Measurements from ENCODE around the gene HSPA9.

HSPA9 gene

DNA sequence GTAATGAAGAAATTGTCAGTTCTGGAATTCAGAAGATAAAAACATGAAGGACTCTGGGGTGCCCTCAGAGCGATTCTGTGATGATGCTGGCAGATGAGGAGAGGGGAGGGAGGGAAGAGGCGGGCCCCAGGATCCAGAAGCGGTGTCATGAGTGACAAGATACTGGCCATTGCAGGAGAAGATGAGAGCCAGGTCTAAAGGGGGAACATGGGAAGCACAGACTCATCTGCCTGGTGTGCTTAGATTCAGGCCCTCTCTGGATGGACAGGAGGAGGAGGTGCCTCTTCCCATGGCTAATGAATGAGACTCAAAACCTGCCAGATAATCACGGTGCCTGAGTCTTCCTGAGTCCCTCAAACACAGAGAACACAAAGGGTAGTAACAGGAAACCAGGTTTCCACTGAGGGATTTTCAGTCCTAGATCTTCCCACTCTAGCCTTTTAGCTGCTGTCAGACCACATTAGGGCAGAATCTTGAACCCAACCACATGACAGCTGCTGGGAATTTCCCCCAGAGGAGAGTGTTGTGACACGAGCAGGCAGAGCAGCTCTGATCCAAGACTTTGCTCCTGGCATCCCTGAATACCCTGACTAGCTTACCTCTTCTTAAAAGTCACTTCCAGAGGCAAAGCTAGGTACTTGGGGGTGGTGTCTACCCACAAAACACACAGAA, 28.2 kb upstream of the HSPA9 start:
- in situ Hi-C loops (cut with MboI; ENCODE audit: low pct_unique_long_range_greater_than_20kb, low sequenced_read_pairs, unreplicated experiment) = no loop called here
- TF ChIP-seq, protein P1, sequence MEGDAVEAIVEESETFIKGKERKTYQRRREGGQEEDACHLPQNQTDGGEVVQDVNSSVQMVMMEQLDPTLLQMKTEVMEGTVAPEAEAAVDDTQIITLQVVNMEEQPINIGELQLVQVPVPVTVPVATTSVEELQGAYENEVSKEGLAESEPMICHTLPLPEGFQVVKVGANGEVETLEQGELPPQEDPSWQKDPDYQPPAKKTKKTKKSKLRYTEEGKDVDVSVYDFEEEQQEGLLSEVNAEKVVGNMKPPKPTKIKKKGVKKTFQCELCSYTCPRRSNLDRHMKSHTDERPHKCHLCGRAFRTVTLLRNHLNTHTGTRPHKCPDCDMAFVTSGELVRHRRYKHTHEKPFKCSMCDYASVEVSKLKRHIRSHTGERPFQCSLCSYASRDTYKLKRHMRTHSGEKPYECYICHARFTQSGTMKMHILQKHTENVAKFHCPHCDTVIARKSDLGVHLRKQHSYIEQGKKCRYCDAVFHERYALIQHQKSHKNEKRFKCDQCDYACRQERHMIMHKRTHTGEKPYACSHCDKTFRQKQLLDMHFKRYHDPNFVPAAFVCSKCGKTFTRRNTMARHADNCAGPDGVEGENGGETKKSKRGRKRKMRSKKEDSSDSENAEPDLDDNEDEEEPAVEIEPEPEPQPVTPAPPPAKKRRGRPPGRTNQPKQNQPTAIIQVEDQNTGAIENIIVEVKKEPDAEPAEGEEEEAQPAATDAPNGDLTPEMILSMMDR (IDR thresholded peaks at IDR 0.05; ENCODE audit: extremely low read depth, insufficient read depth, missing control alignments) = no peak
- peak; percentile 27 for DNase-seq (ENCODE audit: low spot score)

DNA sequence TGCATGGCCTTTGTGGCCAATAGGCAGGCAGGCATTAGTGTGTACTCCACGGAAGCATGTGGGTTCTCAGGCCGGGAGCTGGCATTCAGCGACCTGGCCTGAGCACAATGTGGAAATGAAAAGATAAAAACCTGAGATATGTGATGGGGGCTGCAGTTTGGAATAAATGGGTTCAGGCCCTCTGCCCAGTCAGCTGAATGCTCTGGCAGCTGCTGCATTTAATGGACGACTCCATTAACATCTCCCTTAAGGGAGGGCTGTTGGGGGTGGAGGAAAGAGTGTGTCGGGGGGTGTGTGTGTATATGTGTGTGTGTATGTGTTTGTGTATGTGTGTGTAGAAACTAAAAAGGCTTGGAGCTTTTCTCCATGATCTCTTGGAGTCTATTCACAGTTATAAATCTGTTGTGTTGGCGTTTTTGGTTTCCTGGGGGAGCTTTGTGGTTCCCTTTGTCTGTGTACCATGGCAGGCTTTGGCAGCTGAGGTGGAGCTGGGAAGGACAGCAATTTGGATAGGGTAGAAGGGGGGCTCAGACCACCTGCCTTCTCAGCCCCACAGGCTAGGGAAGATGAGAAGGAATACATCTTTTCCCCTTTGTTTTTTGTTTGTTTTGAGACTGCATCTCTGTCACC, 27.3 kb upstream of the HSPA9 start:
- no peak for DNase-seq (ENCODE audit: low spot score)
- TF ChIP-seq, protein P1 (IDR thresholded peaks at IDR 0.05; ENCODE audit: extremely low read depth, insufficient read depth, missing control alignments) = no peak
- in situ Hi-C loops (cut with MboI; ENCODE audit: low pct_unique_long_range_greater_than_20kb, low sequenced_read_pairs, unreplicated experiment) = no loop called here

DNA sequence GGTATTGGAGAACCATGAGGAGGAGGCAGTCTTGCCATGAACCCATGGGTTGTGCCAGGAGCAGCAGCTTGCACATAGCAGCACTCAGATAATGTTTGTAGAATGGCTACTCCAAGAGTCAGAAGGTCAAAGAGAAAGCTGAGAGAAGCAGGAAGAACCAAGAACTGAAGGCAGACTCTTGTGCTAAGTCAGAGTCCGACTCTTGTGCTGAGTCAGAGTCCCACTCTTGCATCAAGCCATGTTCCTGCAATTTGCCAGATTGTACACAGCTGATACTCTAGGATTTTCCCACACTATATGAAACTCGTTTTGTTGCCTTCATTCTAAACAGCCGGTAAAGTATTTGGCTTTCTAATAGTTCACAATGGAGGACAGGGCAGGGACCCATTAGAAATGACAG, 26.2 kb upstream of the HSPA9 start:
- DNase-seq (ENCODE audit: low spot score) = no peak
- TF ChIP-seq, protein P1 (IDR thresholded peaks at IDR 0.05; ENCODE audit: extremely low read depth, insufficient read depth, missing control alignments) = no peak
- in situ Hi-C loops (cut with MboI; ENCODE audit: low pct_unique_long_range_greater_than_20kb, low sequenced_read_pairs, unreplicated experiment) = no loop called here

DNA sequence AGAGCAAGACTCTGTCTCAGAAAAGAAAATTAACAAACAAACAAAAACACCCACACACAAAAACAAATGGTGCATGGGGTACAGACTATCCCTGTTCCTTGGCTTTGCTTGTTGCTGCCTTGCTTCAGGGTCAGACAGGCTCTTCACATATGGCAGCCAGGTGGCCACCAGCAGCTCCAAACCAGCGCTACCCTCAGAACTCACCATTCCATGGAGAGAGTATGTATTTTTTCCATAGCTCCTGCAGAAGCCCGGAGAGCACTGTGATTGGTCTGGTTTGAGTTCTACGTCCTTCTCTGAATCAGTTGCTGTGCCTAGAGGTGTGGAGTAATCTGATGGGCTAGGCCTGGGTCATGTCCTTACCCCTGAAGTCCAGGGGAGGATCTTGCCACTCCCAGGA, 25.2 kb upstream of the HSPA9 start:
- in situ Hi-C loops (cut with MboI; ENCODE audit: low pct_unique_long_range_greater_than_20kb, low sequenced_read_pairs, unreplicated experiment) = no loop called here
- TF ChIP-seq, protein P1 (IDR thresholded peaks at IDR 0.05; ENCODE audit: extremely low read depth, insufficient read depth, missing control alignments) = no peak
- no peak for DNase-seq (ENCODE audit: low spot score)

DNA sequence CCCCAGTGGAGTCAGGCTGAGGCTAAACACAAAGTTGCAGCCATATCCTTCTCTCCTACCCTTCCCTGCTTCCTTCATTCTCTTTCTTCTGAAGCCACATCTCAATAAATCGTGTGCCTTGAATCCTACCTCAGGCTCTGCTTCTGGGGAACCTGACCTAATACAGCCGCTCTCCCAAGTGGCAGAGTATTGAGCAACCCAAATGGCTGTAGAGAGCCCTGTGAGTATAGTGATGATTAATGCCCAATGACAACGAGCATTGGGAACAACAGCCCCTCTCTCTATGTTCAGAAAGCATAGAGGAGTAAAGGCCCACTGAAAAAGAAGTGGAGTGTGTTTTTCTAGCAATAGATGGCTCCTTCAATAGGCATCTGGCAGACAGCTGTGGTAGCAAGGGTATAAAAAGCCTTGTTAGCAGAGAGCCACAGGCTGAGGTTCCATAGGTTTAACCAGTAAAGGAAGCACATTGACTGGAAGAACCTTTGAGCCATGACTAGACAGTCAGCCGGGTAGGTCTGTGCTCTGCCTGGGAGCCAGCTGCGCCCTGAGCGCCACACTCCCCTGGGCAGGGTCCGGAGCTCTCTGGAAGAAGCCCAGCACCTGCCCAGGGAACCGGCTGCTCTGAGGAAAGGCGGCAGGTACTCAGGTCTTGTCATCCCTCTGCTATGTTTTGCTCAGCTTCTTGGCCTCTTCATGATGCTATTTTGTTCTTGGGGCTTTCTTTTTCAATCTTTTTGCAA, 22.6 kb upstream of the HSPA9 start:
- DNase-seq (ENCODE audit: low spot score) = no peak
- TF ChIP-seq, protein P1 (IDR thresholded peaks at IDR 0.05; ENCODE audit: extremely low read depth, insufficient read depth, missing control alignments) = no peak
- in situ Hi-C loops (cut with MboI; ENCODE audit: low pct_unique_long_range_greater_than_20kb, low sequenced_read_pairs, unreplicated experiment) = no loop called here

DNA sequence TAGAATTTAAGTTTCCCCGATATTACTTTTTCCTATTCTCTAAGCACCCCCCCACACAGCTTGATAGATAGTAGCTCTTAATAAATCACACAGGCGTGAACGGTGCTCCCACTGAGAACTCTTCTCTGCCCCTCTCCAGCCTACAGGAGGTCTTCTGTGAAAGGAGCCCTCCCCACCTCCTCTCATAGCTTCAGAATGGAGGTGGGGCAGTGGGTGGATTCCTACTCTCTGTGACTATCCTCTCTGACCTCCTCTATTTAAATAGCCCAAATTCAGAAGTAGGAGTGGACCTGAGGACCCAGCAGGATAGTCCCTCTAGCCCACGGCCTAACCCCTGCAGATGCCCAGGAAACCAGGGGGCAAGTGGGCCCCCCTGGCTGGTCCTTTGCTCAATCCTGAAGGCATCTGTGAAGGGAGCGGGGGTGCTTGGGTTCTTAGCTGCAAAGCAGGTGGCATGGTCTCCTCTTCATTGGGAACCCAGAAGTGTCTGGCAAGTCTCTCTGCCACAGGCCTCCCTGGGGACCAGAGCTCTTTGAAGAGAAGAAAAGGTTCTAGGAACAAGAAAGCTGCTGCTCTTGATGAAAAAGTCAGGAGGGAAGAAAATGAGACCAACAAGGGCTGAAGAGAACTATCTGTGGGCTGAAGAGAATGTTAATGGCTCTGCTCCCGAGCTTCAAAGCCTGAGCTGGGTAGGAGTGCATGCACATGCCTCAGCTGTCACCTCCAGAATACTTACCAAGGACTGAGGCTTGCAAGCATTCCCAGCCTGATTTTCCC, 21.1 kb upstream of the HSPA9 start:
- in situ Hi-C loops (cut with MboI; ENCODE audit: low pct_unique_long_range_greater_than_20kb, low sequenced_read_pairs, unreplicated experiment) = no loop called here
- TF ChIP-seq, protein P1 (IDR thresholded peaks at IDR 0.05; ENCODE audit: extremely low read depth, insufficient read depth, missing control alignments) = no peak

More for the DNA sequence above, 21.1 kb upstream of the HSPA9 start:
- no peak for DNase-seq (ENCODE audit: low spot score)

Data from GM13977 (cell line).